NCI-H510A treated with DMSO at 0.1 percent for 48 hours (cell line): Measurements from ENCODE around the gene OR4A15.

Experiments
- DNase-seq: peaks from one replicate; lab custom pipeline; 2025; lab: John Stamatoyannopoulos, UW

Gene OR4A15

GRCh38 chr11:55367674-55368073, at the start of gene OR4A15:
OR4A15 (plus strand) TSS chr11:55367974; CDS start chr11:55367974, 0 bp downstream.
- no peak for DNase-seq

- DNase-seq, result no peak
Observed at GRCh38 chr11:55324500-55324899, 43.3 kb upstream of the OR4A15 start.

GRCh38 chr11:55342901-55343300, 24.9 kb upstream of the OR4A15 start, which contains the start of gene OR4A16:
OR4A16 (plus strand) TSS chr11:55343201; CDS start chr11:55343201, 0 bp downstream.
- no peak for DNase-seq

GRCh38 chr11:55345306-55345705, 22.5 kb upstream of the OR4A15 start:
- no peak for DNase-seq

- DNase-seq, result no peak
Observed at GRCh38 chr11:55349032-55349431, 18.7 kb upstream of the OR4A15 start.

- no peak for DNase-seq
Observed at GRCh38 chr11:55357560-55358184, 10.1 kb upstream of the OR4A15 start.

GRCh38 chr11:55401011-55401410, 33.2 kb downstream of the OR4A15 start:
- DNase-seq, result no peak
